H1 (cell line): ENCODE measurements around the gene LRIT2.

Experiments used
- ASH2L ChIP-seq: fragments of 200-600, 300-600 bp; sonication (generic); IDR thresholded peaks from one replicate; pipeline ENCODE4 v1.7.1; 2017; ENCODE audit warnings: low read length
- BCL11A ChIP-seq, 2 experiments: IDR thresholded peaks; one replicate each; pipeline ENCODE4 v1.6.1; 2011; ENCODE audit warnings: low read depth in 2 of 2, low read length in 2 of 2, mild to moderate bottlenecking in 2 of 2
- CHD1 ChIP-seq: IDR thresholded peaks from 2 replicates; pipeline ENCODE4 v1.6.1; 2012; ENCODE audit warnings: low read depth, low read length, improper control_type of control experiment
- CTBP2 ChIP-seq: IDR thresholded peaks from 2 replicates; pipeline ENCODE4 v1.7.0; 2011; ENCODE audit warnings: borderline replicate concordance, mild to moderate bottlenecking, moderate library complexity, mixed read lengths, low read length; ENCODE audit not compliant: insufficient read depth, insufficient read length
- CTCF ChIP-seq, 3 experiments: IDR thresholded peaks; 1 replicate in 2 of 3; 2 replicates in 1 of 3; pipeline versions ENCODE4 v1.5.1 to v1.6.1; 2011; ENCODE audit warnings: low read length in 3 of 3, mild to moderate bottlenecking in 3 of 3, inconsistent platforms in 2 of 3, low read depth in 1 of 3, moderate library complexity in 1 of 3; ENCODE audit not compliant: insufficient read depth in 1 of 3; ENCODE audit errors: control extremely low read depth in 1 of 3
- EP300 ChIP-seq, 2 experiments: IDR thresholded peaks; 1 replicate in 1 of 2; 2 replicates in 1 of 2; pipeline ENCODE4 v1.6.1; 2011 to 2012; ENCODE audit warnings: low read depth in 2 of 2, low read length in 2 of 2, mild to moderate bottlenecking in 2 of 2, borderline replicate concordance in 1 of 2, inconsistent platforms in 1 of 2, moderate library complexity in 1 of 2
- JUN ChIP-seq: IDR thresholded peaks from 2 replicates; pipeline ENCODE4 v1.6.1; 2011; ENCODE audit warnings: low read depth, mild to moderate bottlenecking, improper control_type of control experiment, low read length
- MAFK ChIP-seq: IDR thresholded peaks from 2 replicates; pipeline ENCODE4 v1.6.1; 2012; ENCODE audit warnings: low read depth, mild to moderate bottlenecking, improper control_type of control experiment, low read length
- SAP30 ChIP-seq: fragments of 300-600 bp; sonication (generic); IDR thresholded peaks from 2 replicates; pipeline ENCODE4 v1.7.1; 2012; ENCODE audit warnings: low read length, moderate library complexity, mild to moderate bottlenecking, inconsistent platforms; ENCODE audit not compliant: insufficient read depth, insufficient replicate concordance
- SRF ChIP-seq: IDR thresholded peaks from 2 replicates; pipeline ENCODE4 v1.6.1; 2011; ENCODE audit warnings: mild to moderate bottlenecking, low read depth, low read length, moderate library complexity

- TF ChIP-seq JUN (no peak), CTCF (IDR thresholded peaks at IDR 0.05; ENCODE audit: control extremely low read depth in 1 of 3, insufficient read depth in 1 of 3, low read depth in 1 of 3, low read length in 3 of 3) (no peak), EP300 (IDR thresholded peaks at IDR 0.05; ENCODE audit: borderline replicate concordance in 1 of 2, low read depth in 2 of 2, low read length in 2 of 2) (no peak), CHD1 (no peak), SRF (no peak), MAFK (no peak), BCL11A (IDR thresholded peaks at IDR 0.05; ENCODE audit: low read depth in 2 of 2, low read length in 2 of 2) (no peak), ASH2L (no peak), CTBP2 (no peak), SAP30 (no peak)
Measured at GRCh38 chr10:84208023-84208422, 17.3 kb downstream of the LRIT2 start.
